ENCODE results near the gene TMEM61.
A peak's percentile ranks its signal among the peaks of the same experiment; 100 is the strongest.

TMEM61 gene

GRCh38 chr1:54986025-54986424 lies 5.6 kb downstream of the TMEM61 start:
- DNase-seq: no peak

GRCh38 chr1:54986533-54986932 lies 6.1 kb downstream of the TMEM61 start:
- no peak for DNase-seq

GRCh38 chr1:54987427-54987826 lies 7.0 kb downstream of the TMEM61 start:
- DNase-seq: peak; percentile 90

- DNase-seq: peak; percentile 94
Observed at GRCh38 chr1:54987919-54988705, 7.7 kb downstream of the TMEM61 start.

- DNase-seq: no peak
Observed at GRCh38 chr1:54988975-54989374, 8.5 kb downstream of the TMEM61 start.

- peak; percentile 100 for DNase-seq
Observed at GRCh38 chr1:54989473-54989872, 9.0 kb downstream of the TMEM61 start.

- DNase-seq: peak; percentile 78
Observed at GRCh38 chr1:54989968-54990810, 9.8 kb downstream of the TMEM61 start.

GRCh38 chr1:54990916-54991315 lies 10.5 kb downstream of the TMEM61 start:
- peak; percentile 50 for DNase-seq

- DNase-seq: peak; percentile 39
Observed at GRCh38 chr1:54991939-54992338, 11.5 kb downstream of the TMEM61 start.

- peak; percentile 45 for DNase-seq
Observed at GRCh38 chr1:54993140-54993539, 12.7 kb downstream of the TMEM61 start.

- DNase-seq: peak; percentile 59
Observed at GRCh38 chr1:54994355-54994990, 14.0 kb downstream of the TMEM61 start.

GRCh38 chr1:54995013-54995760 lies 14.8 kb downstream of the TMEM61 start:
- peak; percentile 80 for DNase-seq

- peak; percentile 57 for DNase-seq
Observed at GRCh38 chr1:54995835-54996234, 15.4 kb downstream of the TMEM61 start.

- peak; percentile 96 for DNase-seq
Observed at GRCh38 chr1:54996359-54996868, 16.0 kb downstream of the TMEM61 start.

GRCh38 chr1:54996869-54997710 lies 16.7 kb downstream of the TMEM61 start:
- peak; percentile 76 for DNase-seq

GRCh38 chr1:54997711-54997986 lies 17.2 kb downstream of the TMEM61 start:
- no peak for DNase-seq

GRCh38 chr1:54998100-54998499 lies 17.7 kb downstream of the TMEM61 start:
- no peak for DNase-seq

GRCh38 chr1:54998677-54999076 lies 18.2 kb downstream of the TMEM61 start, which contains the start of gene BSND:
Gene BSND (plus strand): TSS chr1:54998933. CDS start chr1:54999187, 254 bp downstream.
- no peak for DNase-seq

GRCh38 chr1:55000110-55001085 lies 20.0 kb downstream of the TMEM61 start:
- no peak for DNase-seq

- DNase-seq: no peak
Observed at GRCh38 chr1:55001311-55001710, 20.9 kb downstream of the TMEM61 start.

Measured in DMS53 (cell line).